HCT116 (cell line): ENCODE measurements around the gene JUN. TPM values are rescaled to one million over a fixed set of nuclear protein-coding genes. Genes with fewer than 3 reads are reported as not detected.
"Not testable (repeated sequence)": the region's sequence is repeated elsewhere in the genome, so short reads cannot be mapped to it uniquely, and the experiment has no call there.

Experiments
- ATAC-seq: fragments of 200-7000 bp; cut with Tn5 transposase; 2 replicates; pipeline ENCODE4 v1.9.1; 2020; ENCODE audit warnings: mild to moderate bottlenecking, moderate library complexity
- BruUV-seq: library from RNA; stranded (reverse); fragments of 400-500 nt; replicated peaks from 2 replicates; lab custom pipeline; 2021; lab: Mats Ljungman, UMichigan
- CTCF ChIA-PET: fragments of 300-600 bp; sonication (Branson Sonifier 250); formaldehyde crosslinking; loops from one replicate; lab custom pipeline; 2021; ENCODE audit warnings: antibody characterized with exemption; lab: Charles Lee
- POLR2A ChIA-PET: fragments of 300-600, 350-600 bp; sonication (Branson Sonifier 250); formaldehyde crosslinking; loops from one replicate; lab custom pipeline; 2021; ENCODE audit warnings: antibody characterized with exemption; lab: Charles Lee
- RAD21 ChIA-PET, 2 experiments: fragments of 300-600 bp; sonication (Branson Sonifier 250); formaldehyde crosslinking; loops; one replicate each; lab custom pipeline; 2023; ENCODE audit warnings: low total read pairs in 2 of 2; ENCODE audit not compliant: uncharacterized antibody in 2 of 2, unreplicated experiment in 2 of 2, low non-redundant PET in 1 of 2; lab: Charles Lee
- DNase-seq: peaks from one replicate; pipeline ENCODE4 v3.0.0-alpha.2; 2010; ENCODE audit warnings: low read depth, low spot score
- H2AFZ ChIP-seq: fragments of 200-600 bp; shearing (Covaris generic), sonication (generic); 2 replicates; pipeline ENCODE4 v1.6.1; 2017; ENCODE audit warnings: low read depth, mixed run types, mixed read lengths, antibody characterized with exemption, low read length; ENCODE audit not compliant: poor library complexity, severe bottlenecking
- H3K27ac ChIP-seq: 2 replicates; pipeline ENCODE4 v1.5.1; 2012; ENCODE audit warnings: low read depth, low read length
- H3K27me3 ChIP-seq: fragments of 200-600 bp; sonication (generic); 2 replicates; pipeline ENCODE4 v1.6.1; 2016; ENCODE audit warnings: mixed run types, low read length, mixed read lengths; ENCODE audit not compliant: insufficient read depth
- H3K36me3 ChIP-seq, 2 experiments: fragments of 200-500 bp in 1 of 2; fragments of 200-600 bp in 1 of 2; sonication (Bioruptor generic) in 1 of 2; sonication (generic) in 1 of 2; 2 replicates each; pipeline versions ENCODE4 v1.5.1 to v1.6.1; 2014 to 2016; ENCODE audit warnings: low read length in 2 of 2, inconsistent platforms in 1 of 2, mixed read lengths in 1 of 2, mixed run types in 1 of 2; ENCODE audit not compliant: insufficient read depth in 2 of 2, control insufficient read depth in 1 of 2
- H3K4me1 ChIP-seq, 2 experiments: fragments of 200-600 bp in 1 of 2; sonication (generic) in 1 of 2; 2 replicates each; pipeline versions ENCODE4 v1.5.1 to v1.6.1; 2012 to 2017; ENCODE audit warnings: low read length in 2 of 2, inconsistent platforms in 1 of 2, mild to moderate bottlenecking in 1 of 2, mixed read lengths in 1 of 2, mixed run types in 1 of 2, moderate library complexity in 1 of 2; ENCODE audit not compliant: insufficient read depth in 2 of 2, control insufficient read depth in 1 of 2
- H3K4me2 ChIP-seq: fragments of 200-600 bp; sonication (generic); 2 replicates; pipeline ENCODE4 v1.6.1; 2017; ENCODE audit warnings: mixed run types, low read length, mixed read lengths
- H3K4me3 ChIP-seq, 2 experiments: fragments of 200-600 bp in 1 of 2; sonication (generic) in 1 of 2; replicated peaks in 1 of 2; 2 replicates each; pipeline ENCODE4 v1.5.1; 2011 to 2016; ENCODE audit warnings: low read length in 2 of 2, control low read depth in 1 of 2, low read depth in 1 of 2, mild to moderate bottlenecking in 1 of 2, mixed read lengths in 1 of 2, mixed run types in 1 of 2
- H3K79me2 ChIP-seq: fragments of 200-600 bp; sonication (generic); 2 replicates; pipeline ENCODE4 v1.6.1; 2017; ENCODE audit warnings: mild to moderate bottlenecking, mixed run types, low read length, moderate library complexity, mixed read lengths; ENCODE audit not compliant: insufficient read depth
- H3K9ac ChIP-seq: fragments of 200-600 bp; sonication (generic); 2 replicates; pipeline ENCODE4 v1.6.1; 2016; ENCODE audit warnings: low read length, mixed read lengths
- H3K9me2 ChIP-seq: fragments of 200-600 bp; sonication (generic), shearing (Covaris generic); 2 replicates; pipeline ENCODE4 v1.6.1; 2017; ENCODE audit warnings: mixed run types, mild to moderate bottlenecking, moderate library complexity; ENCODE audit not compliant: insufficient read depth
- H3K9me3 ChIP-seq, 2 experiments: fragments of 200-500 bp in 1 of 2; fragments of 200-600 bp in 1 of 2; sonication (Bioruptor generic) in 1 of 2; sonication (generic) in 1 of 2; 2 replicates each; pipeline ENCODE4 v1.6.1; 2014 to 2017; ENCODE audit warnings: low read length in 2 of 2, mixed read lengths in 2 of 2, inconsistent platforms in 1 of 2, low read depth in 1 of 2, mild to moderate bottlenecking in 1 of 2, mixed run types in 1 of 2, moderate library complexity in 1 of 2; ENCODE audit not compliant: control insufficient read depth in 1 of 2, insufficient read depth in 1 of 2
- H4K20me1 ChIP-seq: fragments of 200-600 bp; sonication (generic), shearing (Covaris generic); 2 replicates; pipeline ENCODE4 v1.6.1; 2017; ENCODE audit warnings: mixed run types, mild to moderate bottlenecking, moderate library complexity; ENCODE audit not compliant: insufficient read depth
- CEBPB ChIP-seq: IDR thresholded peaks from 2 replicates; pipeline ENCODE4 v1.6.1; 2012; ENCODE audit warnings: low read depth
- EGR1 ChIP-seq: IDR thresholded peaks from 2 replicates; pipeline ENCODE4 v1.6.1; 2012; ENCODE audit warnings: low read depth
- EZH2phosphoT487 ChIP-seq: fragments of 200-600 bp; IDR thresholded peaks from 2 replicates; pipeline ENCODE4 v1.6.1; 2018; ENCODE audit warnings: antibody characterized with exemption, borderline replicate concordance
- FOSL1 ChIP-seq: IDR thresholded peaks from 2 replicates; pipeline ENCODE4 v1.6.1; 2012; ENCODE audit warnings: low read depth
- JUND ChIP-seq: IDR thresholded peaks from 2 replicates; pipeline ENCODE4 v1.6.1; 2012
- TCF7L2 ChIP-seq: IDR thresholded peaks from 2 replicates; pipeline ENCODE4 v1.7.0; 2011; ENCODE audit warnings: borderline replicate concordance, inconsistent platforms; ENCODE audit not compliant: insufficient read depth, insufficient read length; ENCODE audit errors: extremely low read depth
- YY1 ChIP-seq: IDR thresholded peaks from 2 replicates; pipeline ENCODE4 v1.6.1; 2011; ENCODE audit warnings: low read length, low read depth, moderate library complexity, mild to moderate bottlenecking; ENCODE audit not compliant: insufficient replicate concordance; ENCODE audit errors: extremely low read depth
- intact Hi-C: fragments of 100-400 bp; cut with micrococcal nuclease; formaldehyde crosslinking; loops from 2 replicates; pipeline ENCODE4 v1.10.0; 2022
- total RNA-seq: library from RNA; stranded (reverse); gene quantifications from one replicate; pipeline ENCODE4 v1.2.1, GENCODE V29; 2021; ENCODE audit not compliant: unreplicated experiment
- TF ChIP-seq, protein P1 (sequence below), 3 experiments: fragments of 200-600 bp in 1 of 3; sonication (generic) in 1 of 3; IDR thresholded peaks in 2 of 3; conservative IDR thresholded peaks in 1 of 3; 2 replicates each; pipeline ENCODE4 v1.5.1; 2012 to 2017; ENCODE audit warnings: low read depth in 2 of 3, low read length in 2 of 3, antibody characterized with exemption in 1 of 3, borderline replicate concordance in 1 of 3, control low read depth in 1 of 3, mild to moderate bottlenecking in 1 of 3, mixed read lengths in 1 of 3, mixed run types in 1 of 3, moderate library complexity in 1 of 3; ENCODE audit not compliant: insufficient read depth in 1 of 3
- TF ChIP-seq, protein P2 (sequence below): IDR thresholded peaks from 2 replicates; pipeline ENCODE4 v1.6.1; 2012; ENCODE audit warnings: low read depth

The JUN gene
- total RNA-seq, 1 experiment from 2014 or later = 18.7 TPM

DNA sequence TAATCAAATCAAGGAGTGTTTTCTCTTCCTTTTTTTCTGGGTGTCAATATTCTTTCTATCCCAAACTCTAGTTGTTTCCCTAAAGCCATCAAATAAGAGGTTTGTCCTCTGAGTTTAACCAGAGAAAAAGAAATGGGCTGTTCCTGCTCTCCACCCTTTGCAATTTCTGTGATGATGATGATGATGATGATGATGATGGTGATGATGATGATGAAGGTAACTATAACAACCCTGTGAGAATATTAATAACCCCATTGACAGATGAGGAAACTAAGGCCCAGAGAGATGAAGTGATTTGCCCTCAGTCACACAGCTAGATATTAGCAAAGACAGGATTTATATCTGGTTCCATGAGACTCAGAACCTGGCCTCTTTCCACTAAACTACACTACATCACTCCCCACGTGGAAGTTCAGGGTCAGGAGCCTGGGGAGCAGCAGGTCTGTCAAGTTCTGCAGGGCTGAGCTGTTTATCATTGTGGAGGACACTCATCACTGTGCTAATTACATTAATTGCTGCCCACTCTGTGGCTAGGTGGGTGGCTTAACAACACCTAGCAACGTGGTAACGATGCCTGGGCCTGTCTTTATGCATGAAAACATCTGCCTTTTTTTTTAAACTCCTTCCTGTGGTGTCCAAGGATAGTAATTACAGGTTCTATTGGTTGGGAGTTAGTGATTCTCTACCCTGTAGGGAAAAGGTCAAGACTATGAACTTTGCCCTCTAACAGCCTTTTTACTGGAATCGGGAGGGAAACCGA is 19.0 kb upstream of the JUN start (continued):
- TF ChIP-seq, protein P1, sequence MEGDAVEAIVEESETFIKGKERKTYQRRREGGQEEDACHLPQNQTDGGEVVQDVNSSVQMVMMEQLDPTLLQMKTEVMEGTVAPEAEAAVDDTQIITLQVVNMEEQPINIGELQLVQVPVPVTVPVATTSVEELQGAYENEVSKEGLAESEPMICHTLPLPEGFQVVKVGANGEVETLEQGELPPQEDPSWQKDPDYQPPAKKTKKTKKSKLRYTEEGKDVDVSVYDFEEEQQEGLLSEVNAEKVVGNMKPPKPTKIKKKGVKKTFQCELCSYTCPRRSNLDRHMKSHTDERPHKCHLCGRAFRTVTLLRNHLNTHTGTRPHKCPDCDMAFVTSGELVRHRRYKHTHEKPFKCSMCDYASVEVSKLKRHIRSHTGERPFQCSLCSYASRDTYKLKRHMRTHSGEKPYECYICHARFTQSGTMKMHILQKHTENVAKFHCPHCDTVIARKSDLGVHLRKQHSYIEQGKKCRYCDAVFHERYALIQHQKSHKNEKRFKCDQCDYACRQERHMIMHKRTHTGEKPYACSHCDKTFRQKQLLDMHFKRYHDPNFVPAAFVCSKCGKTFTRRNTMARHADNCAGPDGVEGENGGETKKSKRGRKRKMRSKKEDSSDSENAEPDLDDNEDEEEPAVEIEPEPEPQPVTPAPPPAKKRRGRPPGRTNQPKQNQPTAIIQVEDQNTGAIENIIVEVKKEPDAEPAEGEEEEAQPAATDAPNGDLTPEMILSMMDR (IDR thresholded peaks at IDR 0.05 in 2 of 3, conservative IDR thresholded peaks at IDR 0.05 in 1 of 3; ENCODE audit: borderline replicate concordance in 1 of 3, insufficient read depth in 1 of 3, low read depth in 2 of 3, low read length in 2 of 3) = no peak
- TF ChIP-seq JUND = no peak

DNA sequence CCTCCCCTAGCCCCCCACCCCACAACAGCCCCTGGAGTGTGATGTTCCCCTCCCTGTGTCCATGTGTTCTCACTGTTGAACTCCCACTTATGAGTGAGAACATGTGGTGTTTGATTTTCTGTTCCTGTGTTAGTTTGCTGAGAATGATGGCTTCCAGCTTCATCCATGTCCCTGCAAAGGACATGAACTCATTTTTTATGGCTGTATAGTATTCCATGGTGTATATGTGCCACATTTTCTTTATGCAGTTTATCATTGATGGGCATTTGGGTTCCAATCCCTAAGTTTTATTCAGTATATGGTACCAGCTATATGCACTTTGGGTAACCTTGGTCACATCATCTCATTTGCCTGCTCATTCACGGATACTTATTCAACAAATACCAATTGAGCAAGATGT is 17.4 kb upstream of the JUN start:
- H3K9me2 ChIP-seq, H2AFZ ChIP-seq, intact Hi-C loops, H3K27me3 ChIP-seq, H3K36me3 ChIP-seq, H3K4me2 ChIP-seq, H3K79me2 ChIP-seq, CTCF ChIA-PET, H3K9ac ChIP-seq, RAD21 ChIA-PET, H3K4me3 ChIP-seq, POLR2A ChIA-PET, H3K9me3 ChIP-seq, BruUV-seq, H3K27ac ChIP-seq, DNase-seq, ATAC-seq, H4K20me1 ChIP-seq: not testable (repeated sequence)
- peaks cover 3 to 12% of the 10 kb centered on the region in 2 experiments; a peak in 3 of 4 replicates for H3K4me1 ChIP-seq

DNA sequence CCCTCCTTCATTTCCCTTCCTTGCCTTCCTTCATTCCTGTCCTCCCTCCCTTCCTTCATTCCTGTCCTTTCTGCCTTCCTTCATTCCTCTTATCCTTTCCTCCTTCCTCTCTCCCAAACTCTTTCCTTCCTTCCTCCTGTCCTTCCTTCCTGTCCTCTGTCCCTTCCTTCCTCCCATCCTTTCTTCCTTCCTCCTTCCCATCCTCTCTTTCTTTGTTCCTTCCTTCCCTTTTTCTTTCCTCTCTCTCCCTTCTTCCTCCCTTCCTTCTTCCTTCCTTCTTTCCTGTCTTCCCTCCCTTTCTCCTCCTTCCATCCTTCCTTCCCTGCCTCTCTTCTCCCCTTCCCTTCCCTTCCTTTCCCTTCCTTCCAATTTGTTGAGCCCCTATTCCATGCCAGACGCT is 15.8 kb upstream of the JUN start:
- Histone ChIP-seq H3K4me3 (no peak overlapping the region), H3K9me2 (no peaks in the 10 kb centered on the region), H3K4me1 (peaks cover under 1 to 5% of the 10 kb centered on the region in 2 experiments; a peak in 3 of 4 replicates), H3K36me3 (no peaks in the 10 kb centered on the region), H3K9me3 (no peaks in the 10 kb centered on the region), H3K9ac (no peak overlapping the region), H3K79me2 (no peaks in the 10 kb centered on the region), H3K4me2 (no peak overlapping the region), H4K20me1 (no peaks in the 10 kb centered on the region), H2AFZ (no peak overlapping the region), H3K27me3 (no peaks in the 10 kb centered on the region), H3K27ac (no peak overlapping the region)
- ATAC-seq = no peak
- no peak for DNase-seq
- CTCF ChIA-PET = no interaction called here
- POLR2A ChIA-PET = no interaction called here
- no TSS peak for BruUV-seq
- RAD21 ChIA-PET = no interaction called here
- intact Hi-C loops = no loop called here
- TF ChIP-seq EGR1 = no peak
- TF ChIP-seq YY1 = no peak
- TF ChIP-seq TCF7L2 = no peak
- TF ChIP-seq EZH2phosphoT487 = no peak
- no peak for TF ChIP-seq CEBPB
- TF ChIP-seq, protein P2, sequence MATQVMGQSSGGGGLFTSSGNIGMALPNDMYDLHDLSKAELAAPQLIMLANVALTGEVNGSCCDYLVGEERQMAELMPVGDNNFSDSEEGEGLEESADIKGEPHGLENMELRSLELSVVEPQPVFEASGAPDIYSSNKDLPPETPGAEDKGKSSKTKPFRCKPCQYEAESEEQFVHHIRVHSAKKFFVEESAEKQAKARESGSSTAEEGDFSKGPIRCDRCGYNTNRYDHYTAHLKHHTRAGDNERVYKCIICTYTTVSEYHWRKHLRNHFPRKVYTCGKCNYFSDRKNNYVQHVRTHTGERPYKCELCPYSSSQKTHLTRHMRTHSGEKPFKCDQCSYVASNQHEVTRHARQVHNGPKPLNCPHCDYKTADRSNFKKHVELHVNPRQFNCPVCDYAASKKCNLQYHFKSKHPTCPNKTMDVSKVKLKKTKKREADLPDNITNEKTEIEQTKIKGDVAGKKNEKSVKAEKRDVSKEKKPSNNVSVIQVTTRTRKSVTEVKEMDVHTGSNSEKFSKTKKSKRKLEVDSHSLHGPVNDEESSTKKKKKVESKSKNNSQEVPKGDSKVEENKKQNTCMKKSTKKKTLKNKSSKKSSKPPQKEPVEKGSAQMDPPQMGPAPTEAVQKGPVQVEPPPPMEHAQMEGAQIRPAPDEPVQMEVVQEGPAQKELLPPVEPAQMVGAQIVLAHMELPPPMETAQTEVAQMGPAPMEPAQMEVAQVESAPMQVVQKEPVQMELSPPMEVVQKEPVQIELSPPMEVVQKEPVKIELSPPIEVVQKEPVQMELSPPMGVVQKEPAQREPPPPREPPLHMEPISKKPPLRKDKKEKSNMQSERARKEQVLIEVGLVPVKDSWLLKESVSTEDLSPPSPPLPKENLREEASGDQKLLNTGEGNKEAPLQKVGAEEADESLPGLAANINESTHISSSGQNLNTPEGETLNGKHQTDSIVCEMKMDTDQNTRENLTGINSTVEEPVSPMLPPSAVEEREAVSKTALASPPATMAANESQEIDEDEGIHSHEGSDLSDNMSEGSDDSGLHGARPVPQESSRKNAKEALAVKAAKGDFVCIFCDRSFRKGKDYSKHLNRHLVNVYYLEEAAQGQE = no peak
- TF ChIP-seq FOSL1 = no peak
